Measurements from ENCODE around the gene CHKA. TPM values are rescaled to one million over a fixed set of nuclear protein-coding genes. Genes with fewer than 3 reads are reported as not detected.
A peak's percentile ranks its signal among the peaks of the same experiment; 100 is the strongest.

Gene CHKA
- total and polyA plus RNA-seq, 2 experiments from 2014 or later: 3.6 to 4.2 TPM

- H3K4me3 ChIP-seq: no peak overlapping the region
- no peaks in the 10 kb centered on the region for H3K36me3 ChIP-seq (ENCODE audit: low read depth)
- DNase-seq: no peak
- no peaks in the 10 kb centered on the region for H3K9me3 ChIP-seq (ENCODE audit: low read depth)
- no peak overlapping the region for H3K27ac ChIP-seq
- WGBS, 2 experiments (ENCODE audit: low coverage in 1 of 2, low lambda C conversion rate in 2 of 2, missing lambda C conversion rate in 2 of 2): 79 to 81% methylated on average over 15 to 16 of the region's 16 CpGs
- no peak overlapping the region for H3K4me2 ChIP-seq (ENCODE audit: unreplicated experiment)
- H2AFZ ChIP-seq: no peak overlapping the region
- peaks cover 15% of the 10 kb centered on the region for H3F3A ChIP-seq (ENCODE audit: insufficient read depth)
- TF ChIP-seq EZH2phosphoT487 (IDR thresholded peaks at IDR 0.05; ENCODE audit: insufficient read depth, low read depth) (no peak), EZH2 (IDR thresholded peaks at IDR 0.05; ENCODE audit: insufficient read depth, poor library complexity, severe bottlenecking) (no peak)
- in situ Hi-C loops (cut with MboI): no loop called here
- no peaks in the 10 kb centered on the region for H3K27me3 ChIP-seq (replicated peaks; ENCODE audit: insufficient read depth)
- no peaks in the 10 kb centered on the region for H4K20me1 ChIP-seq (ENCODE audit: insufficient read depth)
- peaks cover 20% of the 10 kb centered on the region for H3K79me2 ChIP-seq (ENCODE audit: insufficient read depth)
- H3K9me2 ChIP-seq (ENCODE audit: insufficient read depth): no peaks in the 10 kb centered on the region
- H3K9ac ChIP-seq: no peak overlapping the region
- peaks cover 26% of the 10 kb centered on the region for H3K4me1 ChIP-seq (ENCODE audit: insufficient read depth)
Measured at GRCh38 chr11:68007498-68008380, 113.4 kb downstream of the CHKA start.

DNA sequence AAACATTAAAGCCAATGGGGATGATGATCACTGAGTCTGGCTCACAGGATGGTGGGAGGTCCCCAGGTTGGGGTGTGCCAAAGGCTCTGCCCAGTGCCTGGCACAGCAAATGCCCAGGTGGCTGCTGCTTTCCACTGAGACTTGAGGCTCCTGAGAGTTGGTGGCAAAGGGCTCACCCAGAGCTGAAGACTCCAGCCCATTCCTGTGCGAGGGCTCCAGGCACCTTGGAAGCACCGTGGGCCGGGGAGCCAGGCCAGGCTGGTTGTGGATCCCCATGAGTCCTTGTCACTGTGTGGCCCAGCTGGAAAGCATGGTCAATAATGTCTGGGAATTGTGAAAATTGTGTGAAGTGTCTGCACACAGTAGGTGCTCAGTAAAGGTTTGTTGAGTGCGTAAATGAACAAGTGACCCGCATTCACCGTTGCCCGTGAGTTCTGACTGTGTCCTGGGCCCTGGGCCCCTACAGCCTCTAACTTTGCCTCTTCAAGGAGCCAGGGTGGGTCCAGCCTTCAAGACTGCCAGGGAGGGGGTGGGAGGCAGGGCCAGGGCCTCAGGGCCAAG lies 114.5 kb downstream of the CHKA start:
- Histone ChIP-seq H3F3A (ENCODE audit: insufficient read depth) (peaks cover 15% of the 10 kb centered on the region), H3K9me2 (ENCODE audit: insufficient read depth) (no peaks in the 10 kb centered on the region), H3K4me2 (ENCODE audit: unreplicated experiment) (no peak overlapping the region), H2AFZ (no peak overlapping the region), H3K9ac (no peak overlapping the region), H3K27ac (no peak overlapping the region), H3K27me3 (replicated peaks; ENCODE audit: insufficient read depth) (no peaks in the 10 kb centered on the region), H3K9me3 (ENCODE audit: low read depth) (no peaks in the 10 kb centered on the region), H3K4me1 (ENCODE audit: insufficient read depth) (peaks cover 16% of the 10 kb centered on the region), H3K4me3 (no peak overlapping the region), H4K20me1 (ENCODE audit: insufficient read depth) (no peaks in the 10 kb centered on the region), H3K79me2 (ENCODE audit: insufficient read depth) (peaks cover 9% of the 10 kb centered on the region), H3K36me3 (ENCODE audit: low read depth) (no peaks in the 10 kb centered on the region)
- TF ChIP-seq EZH2 (IDR thresholded peaks at IDR 0.05; ENCODE audit: insufficient read depth, poor library complexity, severe bottlenecking) (no peak), EZH2phosphoT487 (IDR thresholded peaks at IDR 0.05; ENCODE audit: insufficient read depth, low read depth) (no peak)
- in situ Hi-C loops (cut with MboI): no loop called here
- 89 to 95% methylated on average over 7 of the region's 7 CpGs for WGBS, 2 experiments (ENCODE audit: low coverage in 1 of 2, low lambda C conversion rate in 2 of 2, missing lambda C conversion rate in 2 of 2)
- DNase-seq: no peak

- TF ChIP-seq EZH2phosphoT487 (IDR thresholded peaks at IDR 0.05; ENCODE audit: insufficient read depth, low read depth): no peak
- no peak for TF ChIP-seq EZH2 (IDR thresholded peaks at IDR 0.05; ENCODE audit: insufficient read depth, poor library complexity, severe bottlenecking)
- Histone ChIP-seq H3K27me3 (replicated peaks; ENCODE audit: insufficient read depth) (no peaks in the 10 kb centered on the region), H3K4me1 (ENCODE audit: insufficient read depth) (peaks cover 6% of the 10 kb centered on the region; the same call in 1 of the 2 replicates), H4K20me1 (ENCODE audit: insufficient read depth) (no peaks in the 10 kb centered on the region), H3K27ac (no peak overlapping the region), H2AFZ (peak overlapping the region; percentile 69), H3F3A (ENCODE audit: insufficient read depth) (peaks cover 7% of the 10 kb centered on the region), H3K4me3 (peak overlapping the region; percentile 68; the same call in 1 of the 2 replicates), H3K79me2 (ENCODE audit: insufficient read depth) (no peaks in the 10 kb centered on the region), H3K36me3 (ENCODE audit: low read depth) (no peaks in the 10 kb centered on the region), H3K4me2 (ENCODE audit: unreplicated experiment) (peak overlapping the region; percentile 64), H3K9ac (peak overlapping the region; percentile 60), H3K9me3 (ENCODE audit: low read depth) (no peaks in the 10 kb centered on the region), H3K9me2 (ENCODE audit: insufficient read depth) (no peaks in the 10 kb centered on the region)
- WGBS, 2 experiments (ENCODE audit: low coverage in 1 of 2, low lambda C conversion rate in 2 of 2, missing lambda C conversion rate in 2 of 2): 74 to 77% methylated on average over 14 of the region's 14 CpGs
- no peak for DNase-seq
- in situ Hi-C loops (cut with MboI): no loop called here
Measured at GRCh38 chr11:68004551-68005335, 116.4 kb downstream of the CHKA start.

- Histone ChIP-seq H3K4me1 (ENCODE audit: insufficient read depth) (no peaks in the 10 kb centered on the region), H3K4me3 (peak within 1 kb of the TSS; percentile 68), H4K20me1 (ENCODE audit: insufficient read depth) (no peaks in the 10 kb centered on the region), H3K36me3 (ENCODE audit: low read depth) (no peaks in the 10 kb centered on the region), H3K27ac (no peak within 1 kb of the TSS), H2AFZ (peak within 1 kb of the TSS; percentile 69), H3F3A (ENCODE audit: insufficient read depth) (peaks cover under 1% of the 10 kb centered on the region), H3K9me3 (ENCODE audit: low read depth) (no peaks in the 10 kb centered on the region), H3K4me2 (ENCODE audit: unreplicated experiment) (peak within 1 kb of the TSS; percentile 64), H3K79me2 (ENCODE audit: insufficient read depth) (no peaks in the 10 kb centered on the region), H3K9ac (peak within 1 kb of the TSS; percentile 60), H3K27me3 (replicated peaks; ENCODE audit: insufficient read depth) (no peaks in the 10 kb centered on the region), H3K9me2 (ENCODE audit: insufficient read depth) (no peaks in the 10 kb centered on the region)
- DNase-seq: peak; percentile 87
- TF ChIP-seq EZH2 (IDR thresholded peaks at IDR 0.05; ENCODE audit: insufficient read depth, poor library complexity, severe bottlenecking) (no peak), EZH2phosphoT487 (IDR thresholded peaks at IDR 0.05; ENCODE audit: insufficient read depth, low read depth) (no peak)
- WGBS, 2 experiments (ENCODE audit: low coverage in 1 of 2, low lambda C conversion rate in 2 of 2, missing lambda C conversion rate in 2 of 2): 5 to 7% methylated on average over 17 to 32 of the region's 64 CpGs
- in situ Hi-C loops (cut with MboI): no loop called here
Measured at GRCh38 chr11:68003846-68004550, 117.2 kb downstream of the CHKA start, which contains the start of gene UNC93B1. TSS of gene UNC93B1 (minus strand) at chr11:68004097. CDS start at chr11:68004043, 54 bp downstream.
